HCT116 (cell line): ENCODE results near the gene FCMR. TPM values are rescaled to one million over a fixed set of nuclear protein-coding genes. Genes with fewer than 3 reads are reported as not detected.

Experiments
- ATAC-seq: fragments of 200-7000 bp; cut with Tn5 transposase; 2 replicates; pipeline ENCODE4 v1.9.1; 2020; ENCODE audit warnings: mild to moderate bottlenecking, moderate library complexity
- BruUV-seq: library from RNA; stranded (reverse); fragments of 400-500 nt; replicated peaks from 2 replicates; lab custom pipeline; 2021; lab: Mats Ljungman, UMichigan
- CTCF ChIA-PET: fragments of 300-600 bp; sonication (Branson Sonifier 250); formaldehyde crosslinking; loops from one replicate; lab custom pipeline; 2021; ENCODE audit warnings: antibody characterized with exemption; lab: Charles Lee
- POLR2A ChIA-PET: fragments of 300-600, 350-600 bp; sonication (Branson Sonifier 250); formaldehyde crosslinking; loops from one replicate; lab custom pipeline; 2021; ENCODE audit warnings: antibody characterized with exemption; lab: Charles Lee
- RAD21 ChIA-PET, 2 experiments: fragments of 300-600 bp; sonication (Branson Sonifier 250); formaldehyde crosslinking; loops; one replicate each; lab custom pipeline; 2023; ENCODE audit warnings: low total read pairs in 2 of 2; ENCODE audit not compliant: uncharacterized antibody in 2 of 2, unreplicated experiment in 2 of 2, low non-redundant PET in 1 of 2; lab: Charles Lee
- DNase-seq: peaks from one replicate; pipeline ENCODE4 v3.0.0-alpha.2; 2010; ENCODE audit warnings: low read depth, low spot score
- H2AFZ ChIP-seq: fragments of 200-600 bp; shearing (Covaris generic), sonication (generic); 2 replicates; pipeline ENCODE4 v1.6.1; 2017; ENCODE audit warnings: low read depth, mixed run types, mixed read lengths, antibody characterized with exemption, low read length; ENCODE audit not compliant: poor library complexity, severe bottlenecking
- H3K27ac ChIP-seq: 2 replicates; pipeline ENCODE4 v1.5.1; 2012; ENCODE audit warnings: low read depth, low read length
- H3K27me3 ChIP-seq: fragments of 200-600 bp; sonication (generic); 2 replicates; pipeline ENCODE4 v1.6.1; 2016; ENCODE audit warnings: mixed run types, low read length, mixed read lengths; ENCODE audit not compliant: insufficient read depth
- H3K36me3 ChIP-seq, 2 experiments: fragments of 200-500 bp in 1 of 2; fragments of 200-600 bp in 1 of 2; sonication (Bioruptor generic) in 1 of 2; sonication (generic) in 1 of 2; 2 replicates each; pipeline versions ENCODE4 v1.5.1 to v1.6.1; 2014 to 2016; ENCODE audit warnings: low read length in 2 of 2, inconsistent platforms in 1 of 2, mixed read lengths in 1 of 2, mixed run types in 1 of 2; ENCODE audit not compliant: insufficient read depth in 2 of 2, control insufficient read depth in 1 of 2
- H3K4me1 ChIP-seq, 2 experiments: fragments of 200-600 bp in 1 of 2; sonication (generic) in 1 of 2; 2 replicates each; pipeline versions ENCODE4 v1.5.1 to v1.6.1; 2012 to 2017; ENCODE audit warnings: low read length in 2 of 2, inconsistent platforms in 1 of 2, mild to moderate bottlenecking in 1 of 2, mixed read lengths in 1 of 2, mixed run types in 1 of 2, moderate library complexity in 1 of 2; ENCODE audit not compliant: insufficient read depth in 2 of 2, control insufficient read depth in 1 of 2
- H3K4me2 ChIP-seq: fragments of 200-600 bp; sonication (generic); 2 replicates; pipeline ENCODE4 v1.6.1; 2017; ENCODE audit warnings: mixed run types, low read length, mixed read lengths
- H3K4me3 ChIP-seq, 2 experiments: fragments of 200-600 bp in 1 of 2; sonication (generic) in 1 of 2; replicated peaks in 1 of 2; 2 replicates each; pipeline ENCODE4 v1.5.1; 2011 to 2016; ENCODE audit warnings: low read length in 2 of 2, control low read depth in 1 of 2, low read depth in 1 of 2, mild to moderate bottlenecking in 1 of 2, mixed read lengths in 1 of 2, mixed run types in 1 of 2
- H3K79me2 ChIP-seq: fragments of 200-600 bp; sonication (generic); 2 replicates; pipeline ENCODE4 v1.6.1; 2017; ENCODE audit warnings: mild to moderate bottlenecking, mixed run types, low read length, moderate library complexity, mixed read lengths; ENCODE audit not compliant: insufficient read depth
- H3K9ac ChIP-seq: fragments of 200-600 bp; sonication (generic); 2 replicates; pipeline ENCODE4 v1.6.1; 2016; ENCODE audit warnings: low read length, mixed read lengths
- H3K9me2 ChIP-seq: fragments of 200-600 bp; sonication (generic), shearing (Covaris generic); 2 replicates; pipeline ENCODE4 v1.6.1; 2017; ENCODE audit warnings: mixed run types, mild to moderate bottlenecking, moderate library complexity; ENCODE audit not compliant: insufficient read depth
- H3K9me3 ChIP-seq, 2 experiments: fragments of 200-500 bp in 1 of 2; fragments of 200-600 bp in 1 of 2; sonication (Bioruptor generic) in 1 of 2; sonication (generic) in 1 of 2; 2 replicates each; pipeline ENCODE4 v1.6.1; 2014 to 2017; ENCODE audit warnings: low read length in 2 of 2, mixed read lengths in 2 of 2, inconsistent platforms in 1 of 2, low read depth in 1 of 2, mild to moderate bottlenecking in 1 of 2, mixed run types in 1 of 2, moderate library complexity in 1 of 2; ENCODE audit not compliant: control insufficient read depth in 1 of 2, insufficient read depth in 1 of 2
- H4K20me1 ChIP-seq: fragments of 200-600 bp; sonication (generic), shearing (Covaris generic); 2 replicates; pipeline ENCODE4 v1.6.1; 2017; ENCODE audit warnings: mixed run types, mild to moderate bottlenecking, moderate library complexity; ENCODE audit not compliant: insufficient read depth
- CBX3 ChIP-seq: IDR thresholded peaks from 2 replicates; pipeline ENCODE4 v1.6.1; 2012; ENCODE audit warnings: low read depth
- CTCF ChIP-seq, 3 experiments: fragments of 200-600 bp in 1 of 3; sonication (generic) in 1 of 3; IDR thresholded peaks in 2 of 3; conservative IDR thresholded peaks in 1 of 3; 2 replicates each; pipeline ENCODE4 v1.5.1; 2012 to 2017; ENCODE audit warnings: low read depth in 2 of 3, low read length in 2 of 3, antibody characterized with exemption in 1 of 3, borderline replicate concordance in 1 of 3, control low read depth in 1 of 3, mild to moderate bottlenecking in 1 of 3, mixed read lengths in 1 of 3, mixed run types in 1 of 3, moderate library complexity in 1 of 3; ENCODE audit not compliant: insufficient read depth in 1 of 3
- ELF1 ChIP-seq: IDR thresholded peaks from 2 replicates; pipeline ENCODE4 v1.6.1; 2012; ENCODE audit warnings: low read depth, borderline replicate concordance
- FOSL1 ChIP-seq: IDR thresholded peaks from 2 replicates; pipeline ENCODE4 v1.6.1; 2012; ENCODE audit warnings: low read depth
- JUND ChIP-seq: IDR thresholded peaks from 2 replicates; pipeline ENCODE4 v1.6.1; 2012
- MAX ChIP-seq: IDR thresholded peaks from 2 replicates; pipeline ENCODE4 v1.6.1; 2012
- POLR2A ChIP-seq: IDR thresholded peaks from 2 replicates; pipeline ENCODE4 v1.7.0; 2011; ENCODE audit warnings: borderline replicate concordance; ENCODE audit not compliant: insufficient read depth, insufficient read length; ENCODE audit errors: extremely low read depth
- RAD21 ChIP-seq: IDR thresholded peaks from 2 replicates; pipeline ENCODE4 v1.6.1; 2012; ENCODE audit warnings: low read depth, mild to moderate bottlenecking
- SP1 ChIP-seq: IDR thresholded peaks from 2 replicates; pipeline ENCODE4 v1.6.1; 2012; ENCODE audit warnings: low read depth
- SRF ChIP-seq: IDR thresholded peaks from 2 replicates; pipeline ENCODE4 v1.6.1; 2012; ENCODE audit warnings: low read depth
- ZNF274 ChIP-seq: fragments of 200-500 bp; sonication (Bioruptor generic); IDR thresholded peaks from 2 replicates; pipeline ENCODE4 v1.6.1; 2014; ENCODE audit warnings: mild to moderate bottlenecking, low read depth, low read length, inconsistent platforms
- intact Hi-C: fragments of 100-400 bp; cut with micrococcal nuclease; formaldehyde crosslinking; loops from 2 replicates; pipeline ENCODE4 v1.10.0; 2022
- total RNA-seq: library from RNA; stranded (reverse); gene quantifications from one replicate; pipeline ENCODE4 v1.2.1, GENCODE V29; 2021; ENCODE audit not compliant: unreplicated experiment

FCMR gene
- total RNA-seq, 1 experiment from 2014 or later = 0.61 TPM

- Histone ChIP-seq H3K9me2 (no peaks in the 10 kb centered on the region), H3K9ac (no peak overlapping the region), H2AFZ (no peak overlapping the region), H3K27me3 (no peaks in the 10 kb centered on the region), H3K27ac (no peak overlapping the region), H3K36me3 (no peaks in the 10 kb centered on the region), H3K79me2 (no peaks in the 10 kb centered on the region), H3K4me1 (peaks cover 0 to 9% of the 10 kb centered on the region in 2 experiments; a peak in 2 of 4 replicates), H3K4me2 (no peak overlapping the region), H4K20me1 (no peaks in the 10 kb centered on the region), H3K9me3 (no peaks in the 10 kb centered on the region), H3K4me3 (no peak overlapping the region)
- no peak for TF ChIP-seq CBX3
- no peak for TF ChIP-seq SP1
- TF ChIP-seq MAX = no peak
- no peak for TF ChIP-seq RAD21
- no peak for TF ChIP-seq ELF1
- ChIA-PET CTCF (no interaction called here), RAD21 (no interaction called here), POLR2A (no interaction called here)
- DNase-seq (no peak), ATAC-seq (no peak)
- BruUV-seq = no TSS peak
- intact Hi-C loops = no loop called here
Observed at GRCh38 chr1:206929524-206929923, 7.8 kb upstream of the FCMR start.

- Histone ChIP-seq H3K9ac (no peak overlapping the region), H3K27me3 (no peaks in the 10 kb centered on the region), H3K27ac (no peak overlapping the region), H3K36me3 (no peaks in the 10 kb centered on the region), H3K79me2 (no peaks in the 10 kb centered on the region), H3K4me1 (peaks cover 0 to 9% of the 10 kb centered on the region in 2 experiments; a peak in 2 of 4 replicates), H3K4me2 (no peak overlapping the region), H3K9me3 (no peaks in the 10 kb centered on the region), H3K9me2 (no peaks in the 10 kb centered on the region), H3K4me3 (no peak overlapping the region), H4K20me1 (no peaks in the 10 kb centered on the region), H2AFZ (no peak overlapping the region)
- CTCF ChIA-PET = interaction anchor here (0.8 to 1.9 kb wide), 3 partner anchors 10 to 189 kb away, joined by 3 to 9 read pairs (median 3); no protein-coding TSS in a partner anchor
- intact Hi-C loops = no loop called here
- POLR2A ChIA-PET = interaction anchor here (0.6 kb wide), 1 partner anchor 20 kb away, joined by 8 read pairs; no protein-coding TSS in a partner anchor
- no TSS peak for BruUV-seq
- TF ChIP-seq ZNF274 (no peak), SP1 (no peak), JUND (no peak), CTCF (IDR thresholded peaks at IDR 0.05 in 2 of 3, conservative IDR thresholded peaks at IDR 0.05 in 1 of 3; ENCODE audit: borderline replicate concordance in 1 of 3, insufficient read depth in 1 of 3, low read depth in 2 of 3, low read length in 2 of 3) (no peak), SRF (no peak), FOSL1 (no peak), POLR2A (no peak)
- RAD21 ChIA-PET = no interaction called here
- DNase-seq (no peak), ATAC-seq (no peak)
Observed at GRCh38 chr1:206926286-206926685, 4.5 kb upstream of the FCMR start.
